ENCODE data around the gene PFKFB3. TPM values are rescaled to one million over a fixed set of nuclear protein-coding genes. Genes with fewer than 3 reads are reported as not detected.

The PFKFB3 gene
- total RNA-seq, 1 experiment from 2014 or later = 36.8 TPM

- Histone ChIP-seq H3K23me2 (ENCODE audit: insufficient read length, low read depth, low read length, poor library complexity, severe bottlenecking) (no peaks in the 10 kb centered on the region), H2BK5ac (ENCODE audit: insufficient read length, low read length) (no peak overlapping the region), H3K27ac (ENCODE audit: insufficient read length, low read depth, low read length) (no peak overlapping the region), H3K4me1 (ENCODE audit: insufficient read depth, low read length) (no peaks in the 10 kb centered on the region), H3K9me3 (ENCODE audit: control insufficient read depth, low read depth, low read length) (no peaks in the 10 kb centered on the region), H3K14ac (ENCODE audit: insufficient read depth, low read length) (no peak overlapping the region), H3T11ph (ENCODE audit: low read length) (no peak overlapping the region), H2BK15ac (ENCODE audit: low read depth, low read length) (no peak overlapping the region), H3K23ac (ENCODE audit: insufficient read length, low read depth, low read length) (no peak overlapping the region), H2BK20ac (ENCODE audit: low read depth, low read length, poor library complexity, severe bottlenecking) (no peak overlapping the region), H4K20me1 (ENCODE audit: control insufficient read depth, insufficient read depth, insufficient read length) (peaks cover 2% of the 10 kb centered on the region), H3K79me2 (ENCODE audit: insufficient read depth, low read length) (no peaks in the 10 kb centered on the region), H2AFZ (ENCODE audit: low read length) (no peak overlapping the region), H3K4me2 (ENCODE audit: insufficient read depth, insufficient read length, low read length) (no peak overlapping the region), H3K9ac (ENCODE audit: extremely low read depth, insufficient read length, low read length) (no peak overlapping the region), H4K5ac (ENCODE audit: insufficient read length, low read depth, low read length) (no peak overlapping the region), H3K18ac (ENCODE audit: insufficient read length, low read depth, low read length) (no peak overlapping the region), H2BK120ac (ENCODE audit: low read depth, low read length, poor library complexity, severe bottlenecking) (no peak overlapping the region), H2AK5ac (ENCODE audit: insufficient read length, low read length) (no peak overlapping the region), H3K56ac (ENCODE audit: insufficient read length, low read depth, low read length) (no peak overlapping the region), H3K27me3 (ENCODE audit: insufficient read depth, low read length) (no peaks in the 10 kb centered on the region), H2BK12ac (ENCODE audit: insufficient read length, low read depth, low read length) (no peak overlapping the region), H4K8ac (replicated peaks; ENCODE audit: insufficient read length, low read depth, low read length) (no peak overlapping the region), H4K91ac (ENCODE audit: insufficient read length, low read depth, low read length) (no peak overlapping the region), H3K4ac (ENCODE audit: low read depth, low read length) (no peak overlapping the region), H3K79me1 (ENCODE audit: insufficient read depth, low read depth, low read length, poor library complexity, severe bottlenecking) (no peaks in the 10 kb centered on the region)
- no CpG with 5 or more reads among the region's 3 CpGs for WGBS (ENCODE audit: extremely low coverage, insufficient read length, low lambda C conversion rate)
- Mint-ChIP-seq H3K36me3 (ENCODE audit: insufficient read depth in 1 of 3, low read depth in 3 of 3) (peaks cover 0 to 2% (median 0%) of the 10 kb centered on the region in 3 experiments; a peak in 1 of 7 replicates), H3K27me3 (ENCODE audit: low read depth) (peaks cover 2% of the 10 kb centered on the region; the same call in 1 of the 2 replicates), H3K4me1 (peaks cover 5 to 7% of the 10 kb centered on the region in 2 experiments; a peak in 1 of 4 replicates), H3K4me3 (no peak overlapping the region), H3K9me3 (peaks cover 0 to 6% of the 10 kb centered on the region in 2 experiments; a peak in 1 of 5 replicates), H3K27ac (no peak overlapping the region; a peak in 1 of 7 replicates)
- TF ChIP-seq CTCF (conservative IDR thresholded peaks at IDR 0.05) = no peak
- no peak for DNase-seq
Measured at GRCh38 chr10:6296828-6297251, 94.1 kb downstream of the PFKFB3 start.

All from H9 (cell line).